Measurements from ENCODE around the gene FAM151B. TPM values are rescaled to one million over a fixed set of nuclear protein-coding genes. Genes with fewer than 3 reads are reported as not detected.
"Not testable (repeated sequence)": the region's sequence is repeated elsewhere in the genome, so short reads cannot be mapped to it uniquely, and the experiment has no call there.

The FAM151B gene
- total RNA-seq, 2 experiments from 2014 or later: 0.24 to 0.27 TPM

DNA sequence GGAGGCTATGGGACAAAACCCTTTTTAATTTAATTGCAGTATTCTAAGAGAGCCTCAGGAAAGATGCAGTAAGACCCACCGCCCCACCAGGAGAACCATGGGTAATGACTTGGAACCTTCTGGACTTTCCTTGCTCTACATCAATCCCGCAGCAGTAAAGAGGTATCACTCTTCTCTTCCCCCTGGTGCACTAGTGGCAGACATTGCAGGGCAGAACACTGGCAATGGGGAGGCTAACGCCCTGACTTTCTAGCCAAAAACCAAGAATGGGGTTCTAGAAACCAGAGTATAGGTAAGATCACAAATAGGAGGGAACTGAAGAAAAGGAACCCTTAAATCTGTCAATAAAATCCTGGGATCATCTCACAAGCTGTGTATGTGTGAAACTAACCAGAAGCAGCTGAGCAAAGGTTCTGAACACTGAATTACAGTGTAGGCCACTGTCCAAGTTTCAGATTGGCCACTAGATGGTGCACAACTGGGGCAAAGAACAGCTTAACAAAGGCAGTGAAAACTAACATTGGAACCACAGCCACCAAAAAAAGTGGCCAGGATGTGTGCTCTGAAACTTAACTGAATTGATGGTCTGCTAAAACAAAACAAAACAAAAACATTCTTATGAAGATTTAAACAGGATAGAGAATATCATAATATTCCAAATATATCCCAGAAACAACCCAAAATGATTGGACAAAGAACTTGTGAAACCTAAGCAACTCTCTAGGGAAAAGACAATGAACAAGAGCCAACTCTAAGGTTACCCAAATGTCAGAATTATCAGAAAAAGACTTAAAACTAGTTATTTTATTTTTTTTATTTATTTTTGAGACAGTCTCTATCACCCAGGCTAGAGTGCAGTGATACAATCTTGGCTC is 6.6 kb upstream of the FAM151B start:
- peaks cover 13% of the 10 kb centered on the region for H3K9me3 Mint-ChIP-seq

DNA sequence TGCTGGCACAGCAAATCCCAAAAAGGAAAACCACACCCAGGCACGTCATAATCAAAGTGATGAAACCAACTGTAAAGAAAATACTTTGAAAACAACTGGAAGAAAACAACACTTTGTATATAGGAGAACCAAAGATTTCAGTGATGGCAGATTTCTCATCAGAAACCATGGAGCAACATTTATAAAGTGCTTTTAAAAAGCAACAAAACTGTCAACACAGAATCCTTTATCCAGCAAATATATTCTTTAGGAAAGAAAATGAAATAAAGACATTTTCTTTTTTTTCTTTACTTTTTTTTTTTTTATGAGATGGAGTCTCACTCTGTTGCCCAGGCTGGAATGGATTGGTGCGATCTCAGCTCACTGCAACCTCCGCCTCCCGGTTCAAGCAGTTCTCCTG is 5.3 kb upstream of the FAM151B start:
- H3K27me3 Mint-ChIP-seq: peaks cover 4% of the 10 kb centered on the region
- no peak for DNase-seq
- peaks cover 7% of the 10 kb centered on the region for H3K4me1 Mint-ChIP-seq (ENCODE audit: low read depth)
- peaks cover 9% of the 10 kb centered on the region for H3K36me3 Mint-ChIP-seq
- H3K9me3 Mint-ChIP-seq: peaks cover 13% of the 10 kb centered on the region
- no peak overlapping the region for H3K27ac Mint-ChIP-seq
- intact Hi-C loops (cut with micrococcal nuclease): no loop called here
- no peak overlapping the region for H3K4me3 Mint-ChIP-seq
- CTCF ChIA-PET: interaction anchor here (0.7 to 2.9 kb wide), 2 partner anchors 36 to 190 kb away, joined by 3 to 17 read pairs; no protein-coding TSS in a partner anchor
- POLR2A ChIA-PET: no interaction called here

More for the DNA sequence above, 6.6 kb upstream of the FAM151B start:
- intact Hi-C loops (cut with micrococcal nuclease): loop anchor here (1.0 kb wide), 2 partner anchors 135 to 191 kb away; no protein-coding TSS in a partner anchor
- peak; percentile 48 for DNase-seq
- CTCF ChIA-PET: interaction anchor here (0.6 to 2.9 kb wide), 19 partner anchors 12 to 714 kb away, joined by 3 to 17 read pairs (median 3); no protein-coding TSS in a partner anchor
- POLR2A ChIA-PET: no interaction called here
- Mint-ChIP-seq H3K27ac (peak overlapping the region; percentile 25), H3K4me3 (no peak overlapping the region), H3K27me3 (no peaks in the 10 kb centered on the region), H3K4me1 (ENCODE audit: low read depth) (no peaks in the 10 kb centered on the region), H3K36me3 (peaks cover 9% of the 10 kb centered on the region)

DNA sequence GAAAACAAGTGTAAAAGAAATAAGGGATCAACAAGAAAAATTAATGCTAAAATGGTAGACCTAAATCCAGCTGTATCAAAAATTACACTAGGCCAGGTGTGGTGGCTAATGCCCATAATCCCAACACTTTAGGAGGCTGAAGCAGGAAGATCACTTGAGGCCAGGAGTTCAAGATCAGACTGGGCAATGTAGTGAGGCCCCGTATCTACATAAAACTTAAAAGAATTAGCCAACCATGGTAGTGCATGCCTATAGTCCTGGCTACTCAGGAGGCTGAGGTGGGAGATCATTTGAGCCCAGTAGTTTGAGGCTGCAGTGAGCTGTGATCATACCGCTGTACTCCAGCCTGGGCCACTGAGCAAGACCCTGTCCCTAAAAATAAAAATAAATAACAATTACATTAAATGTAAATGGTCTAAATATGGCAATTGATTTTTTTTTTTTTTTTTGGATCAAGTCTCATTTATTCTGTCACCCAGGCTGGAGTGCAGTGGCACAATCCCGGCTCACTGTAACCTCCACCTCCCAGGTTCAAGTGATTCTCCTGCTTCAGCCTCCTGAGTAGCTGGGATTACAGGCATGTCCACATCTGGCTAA is 4.2 kb upstream of the FAM151B start:
- H3K27ac Mint-ChIP-seq: no peak overlapping the region
- peaks cover 4% of the 10 kb centered on the region for H3K27me3 Mint-ChIP-seq
- intact Hi-C loops (cut with micrococcal nuclease): no loop called here
- ChIA-PET POLR2A (no interaction called here), CTCF (no interaction called here)
- H3K4me3 Mint-ChIP-seq: no peak overlapping the region
- DNase-seq: no peak
- peaks cover 13% of the 10 kb centered on the region for H3K9me3 Mint-ChIP-seq
- H3K36me3 Mint-ChIP-seq: peaks cover 9% of the 10 kb centered on the region
- H3K4me1 Mint-ChIP-seq (ENCODE audit: low read depth): peaks cover 11% of the 10 kb centered on the region

DNA sequence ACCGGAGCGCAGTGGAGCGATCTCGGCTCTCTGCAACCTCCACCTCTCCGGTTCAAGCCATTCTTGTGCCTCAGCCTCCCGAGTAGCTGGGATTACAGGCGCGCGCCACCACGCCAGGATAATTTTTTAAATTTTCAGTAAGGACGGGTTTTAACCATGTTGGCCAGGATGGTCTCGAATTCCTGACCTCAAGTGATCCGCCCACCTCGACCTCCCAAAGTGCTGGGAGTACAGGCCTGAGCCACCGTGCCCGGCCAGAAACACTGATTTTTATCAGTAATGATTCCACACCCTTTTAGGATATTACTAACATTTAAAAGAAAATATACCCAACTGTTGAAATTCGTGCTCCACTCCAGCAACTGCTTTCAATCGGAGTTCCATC is 464 bp upstream of the FAM151B start:
- peaks cover 6% of the 10 kb centered on the region for H3K9me3 Mint-ChIP-seq
- intact Hi-C loops (cut with micrococcal nuclease): loop anchor here (5.0 kb wide), 2 partner anchors 80 to 170 kb away; partner anchors contain the start of gene ZFYVE16
- no peak for DNase-seq
- H3K4me1 Mint-ChIP-seq (ENCODE audit: low read depth): peaks cover 11% of the 10 kb centered on the region
- peak overlapping the region; percentile 72 for H3K4me3 Mint-ChIP-seq
- no peak overlapping the region for H3K27ac Mint-ChIP-seq
- ChIA-PET POLR2A (no interaction called here), CTCF (interaction anchor here (2.2 kb wide), 1 partner anchor 185 kb away, joined by 7 read pairs; no protein-coding TSS in a partner anchor)
- peaks cover under 1% of the 10 kb centered on the region for H3K36me3 Mint-ChIP-seq
- peaks cover 7% of the 10 kb centered on the region for H3K27me3 Mint-ChIP-seq

DNA sequence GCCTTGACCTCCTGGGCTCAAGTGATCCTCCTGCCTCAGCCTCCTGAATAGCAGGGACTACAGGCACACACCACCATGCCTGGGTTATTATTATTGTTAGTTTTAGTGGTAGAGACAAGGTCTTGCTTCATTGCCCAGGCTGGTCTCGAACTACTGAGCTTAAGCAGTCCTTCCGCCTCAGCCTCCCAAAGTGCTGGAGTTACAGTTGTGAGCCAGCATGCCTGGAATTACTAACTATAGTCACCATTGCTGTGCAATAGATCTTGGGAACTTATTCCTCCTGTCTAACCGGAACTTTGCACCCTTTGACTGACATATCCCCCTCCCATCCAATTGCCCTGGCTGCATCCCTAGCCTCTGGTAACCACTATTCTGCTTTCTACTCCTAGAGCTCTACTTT is 3.4 kb downstream of the FAM151B start:
- no peak overlapping the region for H3K4me3 Mint-ChIP-seq
- ChIA-PET POLR2A (no interaction called here), CTCF (interaction anchor here (0.6 kb wide), 1 partner anchor 262 kb away, joined by 3 read pairs; no protein-coding TSS in a partner anchor)
- peaks cover 11% of the 10 kb centered on the region for H3K4me1 Mint-ChIP-seq (ENCODE audit: low read depth)
- intact Hi-C loops (cut with micrococcal nuclease): no loop called here
- no peaks in the 10 kb centered on the region for H3K9me3 Mint-ChIP-seq
- H3K27me3 Mint-ChIP-seq: peaks cover 7% of the 10 kb centered on the region
- H3K36me3 Mint-ChIP-seq: no peaks in the 10 kb centered on the region
- DNase-seq: no peak
- H3K27ac Mint-ChIP-seq: no peak overlapping the region

DNA sequence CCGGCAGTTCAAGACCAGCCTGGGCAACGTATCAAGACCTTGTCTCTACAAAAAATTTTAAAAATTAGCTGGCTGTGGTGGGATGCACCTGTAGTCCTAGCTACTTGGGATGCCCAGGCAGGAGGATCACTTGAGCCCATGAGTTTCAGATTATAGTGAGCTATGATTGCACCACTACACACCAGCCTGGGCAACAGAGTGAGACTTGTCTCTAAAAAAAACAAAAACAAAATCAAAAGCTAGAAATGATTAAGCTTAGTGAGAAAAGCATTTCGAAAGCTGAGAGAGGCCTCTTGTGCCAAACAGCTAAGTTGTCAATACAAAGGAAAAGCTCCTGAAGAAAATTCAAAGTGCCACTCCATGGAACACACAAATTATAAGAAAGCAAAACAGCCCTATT is 4.8 kb downstream of the FAM151B start:
- POLR2A ChIA-PET: no interaction called here
- Mint-ChIP-seq H3K9me3 (no peaks in the 10 kb centered on the region), H3K36me3 (no peaks in the 10 kb centered on the region), H3K4me1 (ENCODE audit: low read depth) (peaks cover 3% of the 10 kb centered on the region), H3K4me3 (no peak overlapping the region), H3K27me3 (peaks cover 3% of the 10 kb centered on the region), H3K27ac (no peak overlapping the region)
- DNase-seq: no peak
- CTCF ChIA-PET: no interaction called here
- intact Hi-C loops (cut with micrococcal nuclease): no loop called here

DNA sequence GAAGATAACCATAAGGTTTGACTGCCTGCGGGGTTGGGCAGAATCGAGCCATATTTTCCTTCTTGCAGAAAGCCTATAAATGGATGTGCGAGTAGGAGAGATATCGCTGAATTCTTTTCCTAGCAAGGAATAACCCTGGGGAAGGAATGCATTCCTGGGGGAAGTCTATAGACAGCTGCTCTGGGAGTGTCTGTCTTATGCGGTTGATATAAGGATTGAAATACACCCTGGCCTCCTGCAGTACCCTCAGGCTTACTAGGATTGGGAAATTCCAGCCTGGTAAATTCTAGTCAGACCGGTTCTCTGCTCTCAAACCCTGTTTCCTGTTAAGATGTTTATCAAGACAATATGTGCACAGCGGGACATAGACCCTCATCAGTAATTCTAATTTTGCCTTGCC is 5.5 kb downstream of the FAM151B start:
- DNase-seq; H3K4me1 Mint-ChIP-seq (ENCODE audit: low read depth); intact Hi-C loops (cut with micrococcal nuclease); H3K27me3 Mint-ChIP-seq; POLR2A ChIA-PET; H3K36me3 Mint-ChIP-seq; H3K27ac Mint-ChIP-seq; H3K9me3 Mint-ChIP-seq; H3K4me3 Mint-ChIP-seq; CTCF ChIA-PET: not testable (repeated sequence)

DNA sequence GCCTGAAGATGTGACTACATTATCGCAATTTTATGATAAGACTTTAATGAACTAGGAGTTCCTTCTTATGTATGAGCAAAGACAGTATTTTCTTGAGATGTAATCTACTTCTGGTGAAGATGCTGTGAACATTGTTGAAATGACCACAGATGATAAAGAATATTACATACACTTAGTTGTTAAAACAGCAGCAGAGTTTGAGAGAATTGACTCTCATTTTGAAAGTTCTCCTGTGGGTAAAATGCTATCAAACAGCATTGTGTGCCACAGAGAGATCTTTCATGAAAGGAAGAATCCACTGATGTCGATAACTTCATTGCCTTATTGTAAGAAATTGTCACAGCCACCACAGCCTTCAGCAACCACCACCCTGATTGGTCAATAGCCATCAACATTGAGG is 8.0 kb downstream of the FAM151B start:
- POLR2A ChIA-PET: no interaction called here
- no peaks in the 10 kb centered on the region for H3K36me3 Mint-ChIP-seq
- H3K27me3 Mint-ChIP-seq: no peaks in the 10 kb centered on the region
- DNase-seq: no peak
- H3K4me3 Mint-ChIP-seq: no peak overlapping the region
- intact Hi-C loops (cut with micrococcal nuclease): no loop called here
- H3K4me1 Mint-ChIP-seq (ENCODE audit: low read depth): no peaks in the 10 kb centered on the region
- CTCF ChIA-PET: no interaction called here
- H3K27ac Mint-ChIP-seq: no peak overlapping the region
- no peaks in the 10 kb centered on the region for H3K9me3 Mint-ChIP-seq

DNA sequence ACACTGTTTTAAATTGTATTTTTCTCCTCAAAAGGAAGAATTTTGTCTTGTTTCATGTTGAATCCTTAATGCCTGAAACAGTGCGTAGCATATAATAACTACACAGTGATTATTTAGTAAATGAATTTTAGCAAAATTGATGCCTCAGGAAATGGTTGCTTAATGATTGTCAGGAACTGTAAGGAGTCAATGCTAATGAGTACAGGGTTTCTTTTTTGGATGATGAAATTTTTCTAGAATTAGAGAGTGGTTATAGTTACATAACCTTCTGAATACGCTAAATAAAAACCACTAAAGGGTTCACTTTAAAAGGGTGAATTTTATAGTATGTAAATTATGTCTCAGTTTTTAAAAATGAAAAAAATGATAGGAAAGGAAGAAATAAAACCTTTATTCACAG is 14.9 kb downstream of the FAM151B start:
- CTCF ChIA-PET: no interaction called here

DNA sequence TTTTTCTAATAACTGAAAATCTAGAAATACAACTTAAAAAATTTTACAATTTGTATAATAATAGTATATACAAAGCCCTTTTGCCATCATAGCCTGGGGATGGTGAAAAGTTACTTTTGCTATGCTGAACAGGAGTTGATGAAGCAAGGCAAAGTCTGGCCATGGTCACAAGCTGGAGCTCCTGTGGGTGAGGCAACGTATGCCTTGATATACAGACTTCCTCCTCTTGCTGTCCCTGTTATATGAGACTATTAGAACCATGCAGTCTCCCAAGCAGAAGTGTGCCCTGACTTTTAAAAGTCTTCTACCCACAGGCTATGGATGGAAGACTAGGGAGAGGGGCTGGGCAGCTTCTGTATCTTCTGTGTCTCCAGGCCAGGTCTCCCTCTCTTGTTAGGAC is 15.7 kb downstream of the FAM151B start:
- H3K9me3 Mint-ChIP-seq: no peaks in the 10 kb centered on the region
- no peaks in the 10 kb centered on the region for H3K36me3 Mint-ChIP-seq
- no peak for DNase-seq
- no peak overlapping the region for H3K4me3 Mint-ChIP-seq
- H3K27ac Mint-ChIP-seq: no peak overlapping the region
- ChIA-PET CTCF (no interaction called here), POLR2A (no interaction called here)
- no peaks in the 10 kb centered on the region for H3K27me3 Mint-ChIP-seq
- intact Hi-C loops (cut with micrococcal nuclease): no loop called here
- peaks cover 8% of the 10 kb centered on the region for H3K4me1 Mint-ChIP-seq (ENCODE audit: low read depth)

More for the DNA sequence above, 14.9 kb downstream of the FAM151B start:
- H3K4me1 Mint-ChIP-seq (ENCODE audit: low read depth): peaks cover 8% of the 10 kb centered on the region
- H3K36me3 Mint-ChIP-seq: no peaks in the 10 kb centered on the region
- POLR2A ChIA-PET: no interaction called here
- H3K9me3 Mint-ChIP-seq: no peaks in the 10 kb centered on the region
- intact Hi-C loops (cut with micrococcal nuclease): no loop called here
- H3K27me3 Mint-ChIP-seq: no peaks in the 10 kb centered on the region
- H3K27ac Mint-ChIP-seq: no peak overlapping the region
- no peak overlapping the region for H3K4me3 Mint-ChIP-seq
- no peak for DNase-seq

DNA sequence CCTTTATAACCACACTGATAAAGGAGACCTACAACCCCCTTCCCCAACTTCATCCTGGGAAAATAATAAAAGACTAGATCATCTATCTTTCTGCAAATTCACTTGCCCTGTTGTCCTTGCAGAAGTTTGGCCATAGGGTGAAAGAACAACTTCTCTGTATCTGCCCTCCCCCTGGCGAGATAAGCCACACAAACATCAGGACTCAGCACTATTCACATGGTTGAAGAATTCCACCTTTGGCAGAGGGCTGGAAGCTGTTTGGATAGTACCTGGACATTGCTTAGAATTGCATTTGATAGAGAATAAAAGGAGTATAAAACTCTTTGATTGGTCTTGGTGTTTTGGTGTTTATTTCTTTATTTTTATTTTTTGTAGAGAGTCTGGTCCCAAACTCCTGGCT is 16.9 kb downstream of the FAM151B start:
- POLR2A ChIA-PET: no interaction called here

DNA sequence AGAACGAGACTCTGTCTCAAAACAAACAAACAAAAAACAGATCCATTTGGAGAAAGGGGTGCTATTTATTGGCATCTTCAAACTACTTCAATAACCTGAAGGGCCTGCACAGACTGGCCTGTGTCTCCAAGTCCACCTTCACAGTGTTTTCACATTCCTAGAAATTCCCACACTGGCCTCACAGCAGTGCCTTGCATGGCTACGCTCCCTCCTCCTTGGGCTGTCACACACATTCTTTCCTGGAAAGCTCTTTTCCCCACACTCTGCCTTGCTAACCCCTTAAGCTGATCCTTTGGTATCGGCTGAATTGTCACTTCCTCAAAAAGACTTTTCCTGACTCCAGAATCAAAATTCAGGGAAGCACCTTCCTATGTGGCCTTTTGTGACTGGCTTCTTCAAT is 19.8 kb downstream of the FAM151B start:
- Mint-ChIP-seq H3K27me3 (no peaks in the 10 kb centered on the region), H3K4me1 (ENCODE audit: low read depth) (peaks cover 8% of the 10 kb centered on the region), H3K9me3 (no peaks in the 10 kb centered on the region), H3K36me3 (no peaks in the 10 kb centered on the region), H3K4me3 (no peak overlapping the region), H3K27ac (no peak overlapping the region)
- DNase-seq: no peak
- ChIA-PET CTCF (no interaction called here), POLR2A (interaction anchor here (1.2 kb wide), 1 partner anchor 9 kb away, joined by 3 read pairs; no protein-coding TSS in a partner anchor)
- intact Hi-C loops (cut with micrococcal nuclease): no loop called here

More for the DNA sequence above, 16.9 kb downstream of the FAM151B start:
- no peak overlapping the region for H3K27ac Mint-ChIP-seq
- H3K36me3 Mint-ChIP-seq: no peaks in the 10 kb centered on the region
- intact Hi-C loops (cut with micrococcal nuclease): no loop called here
- CTCF ChIA-PET: no interaction called here
- H3K27me3 Mint-ChIP-seq: no peaks in the 10 kb centered on the region
- H3K4me3 Mint-ChIP-seq: no peak overlapping the region
- H3K9me3 Mint-ChIP-seq: no peaks in the 10 kb centered on the region
- DNase-seq: no peak
- peaks cover 8% of the 10 kb centered on the region for H3K4me1 Mint-ChIP-seq (ENCODE audit: low read depth)
